H1 (cell line): ENCODE measurements around the gene HACD2. TPM values are rescaled to one million over a fixed set of nuclear protein-coding genes. Genes with fewer than 3 reads are reported as not detected.

Experiments
- CTCF ChIA-PET: fragments of 300-600 bp; sonication (Branson Sonifier 250); formaldehyde crosslinking; loops from one replicate; lab custom pipeline; 2021; ENCODE audit not compliant: partially characterized antibody; lab: Charles Lee
- POLR2A ChIA-PET: fragments of 300-600 bp; sonication (Branson Sonifier 250); formaldehyde crosslinking; loops from one replicate; lab custom pipeline; 2021; ENCODE audit warnings: inconsistent platforms; ENCODE audit not compliant: partially characterized antibody; lab: Charles Lee
- DNase-seq, 2 experiments: peaks; one replicate each; pipeline versions ENCODE4 v3.0.0 to v3.0.0-alpha.2; 2010 to 2022; ENCODE audit warnings: low spot score in 2 of 2, low read depth in 1 of 2, mixed read lengths in 1 of 2
- FAIRE-seq: peaks from 2 replicates; lab custom pipeline; 2011; peaks lifted over from hg19 to GRCh38; lab: Jason Lieb, UNC
- H2AFZ ChIP-seq: 2 replicates; pipeline ENCODE4 v1.8.1; 2012; ENCODE audit warnings: low read length, inconsistent platforms
- H2AK5ac ChIP-seq: 2 replicates; pipeline ENCODE4 v1.6.1; 2013; ENCODE audit warnings: low read depth, low read length
- H2BK120ac ChIP-seq: replicated peaks from 2 replicates; pipeline ENCODE3; 2013; ENCODE audit warnings: low read depth, low read length, inconsistent platforms
- H2BK12ac ChIP-seq: 2 replicates; pipeline ENCODE4 v1.6.1; 2013; ENCODE audit warnings: low read depth, low read length
- H2BK15ac ChIP-seq: 2 replicates; pipeline ENCODE4 v1.6.1; 2013; ENCODE audit warnings: low read length
- H2BK20ac ChIP-seq: 2 replicates; pipeline ENCODE4 v1.6.1; 2013; ENCODE audit warnings: low read length
- H2BK5ac ChIP-seq: 2 replicates; pipeline ENCODE4 v1.6.1; 2013; ENCODE audit warnings: low read depth, low read length
- H3K14ac ChIP-seq: 2 replicates; pipeline ENCODE4 v1.6.1; 2013; ENCODE audit warnings: inconsistent platforms; ENCODE audit not compliant: insufficient read length
- H3K18ac ChIP-seq: 2 replicates; pipeline ENCODE4 v1.6.1; 2013; ENCODE audit warnings: low read length; ENCODE audit errors: extremely low read depth
- H3K23ac ChIP-seq: 2 replicates; pipeline ENCODE4 v1.6.1; 2013; ENCODE audit warnings: inconsistent platforms; ENCODE audit not compliant: insufficient read length
- H3K23me2 ChIP-seq: 2 replicates; pipeline ENCODE4 v1.6.1; 2013; ENCODE audit warnings: low read depth, low read length
- H3K27ac ChIP-seq: 2 replicates; pipeline ENCODE4 v1.6.1; 2011; ENCODE audit warnings: low read depth, low read length, inconsistent platforms
- H3K27me3 ChIP-seq, 4 experiments: replicated peaks in 1 of 4; 1 replicate in 1 of 4; 2 replicates in 3 of 4; pipeline versions ENCODE4 v1.6.1 to v1.8.1; 2011 to 2013; ENCODE audit warnings: low read length in 3 of 4, mild to moderate bottlenecking in 3 of 4, inconsistent platforms in 2 of 4, mixed read lengths in 2 of 4, moderate library complexity in 1 of 4; ENCODE audit not compliant: control insufficient read depth in 3 of 4, insufficient read depth in 3 of 4; ENCODE audit errors: extremely low read depth in 1 of 4
- H3K36me3 ChIP-seq, 4 experiments: 2 replicates each; pipeline versions ENCODE4 v1.6.1 to v1.8.1; 2011 to 2013; ENCODE audit warnings: mild to moderate bottlenecking in 4 of 4, low read length in 3 of 4, moderate library complexity in 2 of 4, control low read depth in 1 of 4, inconsistent platforms in 1 of 4; ENCODE audit not compliant: insufficient read depth in 4 of 4, control insufficient read depth in 2 of 4
- H3K4ac ChIP-seq: replicated peaks from 2 replicates; pipeline ENCODE3; 2013; ENCODE audit warnings: low read length, low read depth, mixed read lengths, inconsistent platforms; ENCODE audit not compliant: insufficient read length
- H3K4me1 ChIP-seq, 4 experiments: replicated peaks in 1 of 4; 1 replicate in 1 of 4; 2 replicates in 3 of 4; pipeline versions ENCODE4 v1.6.1 to v1.8.1; 2011 to 2013; ENCODE audit warnings: low read length in 3 of 4, inconsistent platforms in 2 of 4, mixed read lengths in 1 of 4; ENCODE audit not compliant: insufficient read depth in 4 of 4, control insufficient read depth in 3 of 4
- H3K4me2 ChIP-seq, 2 experiments: 2 replicates each; pipeline versions ENCODE4 v1.6.1 to v1.8.1; 2011 to 2013; ENCODE audit warnings: low read depth in 2 of 2, low read length in 2 of 2, control low read depth in 1 of 2, inconsistent platforms in 1 of 2, mild to moderate bottlenecking in 1 of 2; ENCODE audit not compliant: insufficient read depth in 1 of 2
- H3K4me3 ChIP-seq, 4 experiments: fragments of 200-600, 300-600 bp in 1 of 4; sonication (generic), shearing (Covaris generic), sonication (Bioruptor Twin) in 1 of 4; 2 replicates each; pipeline versions ENCODE4 v1.5.1 to v1.8.1; 2011 to 2016; ENCODE audit warnings: low read length in 4 of 4, low read depth in 3 of 4, control low read depth in 2 of 4, inconsistent platforms in 2 of 4, mild to moderate bottlenecking in 2 of 4, mixed read lengths in 1 of 4, moderate library complexity in 1 of 4; ENCODE audit not compliant: insufficient read depth in 2 of 4; ENCODE audit errors: extremely low read depth in 1 of 4
- H3K56ac ChIP-seq: replicated peaks from 2 replicates; pipeline ENCODE3; 2013; ENCODE audit warnings: low read depth, mild to moderate bottlenecking, mixed read lengths, low read length, inconsistent platforms; ENCODE audit not compliant: insufficient read length
- H3K79me1 ChIP-seq: 2 replicates; pipeline ENCODE4 v1.6.1; 2013; ENCODE audit warnings: low read depth, low read length, control low read depth
- H3K79me2 ChIP-seq, 2 experiments: 2 replicates each; pipeline versions ENCODE4 v1.6.1 to v1.8.1; 2012 to 2013; ENCODE audit warnings: low read length in 2 of 2, mild to moderate bottlenecking in 2 of 2, inconsistent platforms in 1 of 2; ENCODE audit not compliant: insufficient read depth in 2 of 2, control insufficient read depth in 1 of 2
- H3K9ac ChIP-seq, 4 experiments: replicated peaks in 1 of 4; 1 replicate in 1 of 4; 2 replicates in 3 of 4; pipeline versions ENCODE4 v1.6.1 to v1.8.1; 2011 to 2013; ENCODE audit warnings: low read depth in 3 of 4, low read length in 3 of 4, control low read depth in 2 of 4, mild to moderate bottlenecking in 2 of 4, moderate library complexity in 2 of 4, inconsistent platforms in 1 of 4; ENCODE audit errors: extremely low read depth in 1 of 4
- H3K9me3 ChIP-seq, 2 experiments: 2 replicates each; pipeline versions ENCODE4 v1.6.1 to v1.8.1; 2012 to 2013; ENCODE audit warnings: mild to moderate bottlenecking in 2 of 2, moderate library complexity in 2 of 2, control low read depth in 1 of 2, inconsistent platforms in 1 of 2, low read depth in 1 of 2, low read length in 1 of 2, mixed read lengths in 1 of 2; ENCODE audit not compliant: insufficient read depth in 2 of 2
- H4K20me1 ChIP-seq, 2 experiments: replicated peaks in 1 of 2; 2 replicates each; pipeline versions ENCODE3 to v1.8.1; 2011 to 2013; ENCODE audit warnings: inconsistent platforms in 2 of 2, low read length in 2 of 2, mild to moderate bottlenecking in 1 of 2; ENCODE audit not compliant: insufficient read depth in 2 of 2, control insufficient read depth in 1 of 2
- H4K5ac ChIP-seq: 2 replicates; pipeline ENCODE4 v1.6.1; 2013; ENCODE audit warnings: low read length, low read depth, mixed read lengths, inconsistent platforms; ENCODE audit not compliant: insufficient read length
- H4K8ac ChIP-seq: 2 replicates; pipeline ENCODE4 v1.8.0; 2013; ENCODE audit warnings: mild to moderate bottlenecking, moderate library complexity, low read length, inconsistent platforms; ENCODE audit not compliant: insufficient read depth; ENCODE audit errors: extremely low read depth
- H4K91ac ChIP-seq: replicated peaks from 2 replicates; pipeline ENCODE3; 2013; ENCODE audit warnings: low read length, mixed read lengths, inconsistent platforms; ENCODE audit not compliant: insufficient read length
- RXRA ChIP-seq: IDR thresholded peaks from 2 replicates; pipeline ENCODE4 v1.6.1; 2011; ENCODE audit warnings: low read depth, mild to moderate bottlenecking, low read length, moderate library complexity; ENCODE audit not compliant: insufficient read depth
- WGBS, 2 experiments: shearing (Covaris generic) in 1 of 2; methylation state at CpG; one replicate each; pipeline versions ENCODE4 v1.1.6 to v1.1.7; 2013 to 2015; ENCODE audit warnings: low lambda C conversion rate in 2 of 2, mixed read lengths in 2 of 2, inconsistent platforms in 1 of 2, low coverage in 1 of 2, missing lambda C conversion rate in 1 of 2; ENCODE audit not compliant: insufficient replicate concordance in 2 of 2, insufficient coverage in 1 of 2, insufficient read length in 1 of 2; ENCODE audit errors: extremely low coverage in 1 of 2, missing lambda C conversion rate in 1 of 2; 5-methylcytosine and 5-hydroxymethylcytosine counted together
- polyA plus RNA-seq, 7 experiments: library from polyadenylated mRNA; depleted of rRNA in 3 of 7; stranded (reverse) in 5 of 7; unstranded in 2 of 7; fragments of >200 nt in 5 of 7; fragments of 200-250 nt in 2 of 7; gene quantifications; 1 replicate in 5 of 7; 2 replicates in 1 of 7; 4 replicates in 1 of 7; pipeline versions ENCODE4 v1.2.1 to v1.2.3, GENCODE V29; 2011 to 2013; ENCODE audit warnings: missing spikeins in 2 of 7, mixed read lengths in 2 of 7
- total RNA-seq: library from RNA; stranded (reverse); fragmentation: NEBNext Ultra II Directional; extraction: Animal tissue kit (Norgen Biotek cat#: 25700); gene quantifications from 2 replicates; pipeline ENCODE4 v1.2.1, GENCODE V29; 2021

Gene HACD2
- total and polyA plus RNA-seq, 2 of the 8 experiments (the other 6 are each of a cell fraction or from before 2014, with no cell fraction given): 24.9 to 31.2 TPM

DNA sequence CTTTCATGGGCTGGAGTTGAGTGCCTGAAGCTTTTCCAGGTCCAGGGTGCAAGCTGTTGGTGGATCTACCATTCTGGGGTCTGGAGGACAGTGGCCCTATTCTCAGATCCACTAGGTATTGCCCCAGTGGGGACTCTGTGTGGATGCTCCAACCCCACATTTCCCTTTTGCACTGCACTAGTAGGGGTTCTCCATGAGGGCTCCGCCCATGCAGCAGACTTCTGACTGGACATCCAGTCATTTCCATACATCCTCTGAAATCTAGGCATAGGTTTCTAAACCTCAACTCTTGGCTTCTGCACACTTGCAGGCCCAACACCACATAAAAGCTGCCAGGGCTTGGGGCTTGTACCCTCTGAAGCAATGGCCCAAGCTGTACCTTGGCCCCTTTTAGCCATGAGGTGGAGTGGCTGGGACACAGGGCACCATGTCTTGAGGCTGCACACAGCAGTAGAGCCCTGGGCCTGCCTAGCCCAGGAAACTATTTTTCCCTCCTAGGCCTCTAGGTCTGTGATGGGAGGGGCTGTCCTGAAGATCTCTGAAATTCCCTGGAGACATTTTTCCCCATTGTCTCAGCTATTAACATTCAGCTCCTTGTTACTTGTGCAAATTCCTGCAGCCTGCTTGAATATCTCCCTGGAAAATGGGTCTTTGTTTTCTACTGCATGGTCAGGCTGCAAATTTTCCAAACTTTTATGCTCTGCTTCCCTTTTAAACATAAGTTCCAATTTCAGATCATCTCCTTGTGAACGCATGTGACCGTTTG, 6.0 kb upstream of the HACD2 start:
- Histone ChIP-seq H2BK120ac (no peak overlapping the region), H3K79me1 (no peaks in the 10 kb centered on the region), H4K91ac (no peak overlapping the region), H3K23ac (no peak overlapping the region), H2BK12ac (no peak overlapping the region), H4K5ac (no peak overlapping the region), H3K56ac (no peak overlapping the region), H2AK5ac (no peak overlapping the region), H3K4me3 (no peak overlapping the region), H3K4ac (no peak overlapping the region), H3K79me2 (peaks cover 0 to 3% of the 10 kb centered on the region in 2 experiments; a peak in 1 of 4 replicates), H3K9ac (no peak overlapping the region), H4K20me1 (no peaks in the 10 kb centered on the region), H4K8ac (no peak overlapping the region), H2AFZ (no peak overlapping the region), H3K4me2 (no peak overlapping the region), H3K36me3 (peaks cover 0 to 12% (median 2%) of the 10 kb centered on the region in 4 experiments; a peak in 3 of 8 replicates), H3K18ac (no peak overlapping the region), H3K27me3 (no peaks in the 10 kb centered on the region), H3K14ac (no peak overlapping the region), H2BK15ac (no peak overlapping the region), H3K4me1 (no peaks in the 10 kb centered on the region), H3K27ac (no peak overlapping the region), H2BK20ac (no peak overlapping the region), H3K9me3 (peaks cover 17 to 20% of the 10 kb centered on the region in 2 experiments), H2BK5ac (no peak overlapping the region), H3K23me2 (peaks cover 3% of the 10 kb centered on the region; the same call in 1 of the 2 replicates)
- 88% methylated on average over 3 of the region's 3 CpGs; no CpG with 5 or more reads in 1 of the 2 experiments for WGBS, 2 experiments
- no peak for TF ChIP-seq RXRA
- POLR2A ChIA-PET: no interaction called here
- CTCF ChIA-PET: no interaction called here
- DNase-seq (no peak), FAIRE-seq (no peak)
